HG03095 (cell line): ENCODE results near the gene ADD1.
A peak's percentile ranks its signal among the peaks of the same experiment; 100 is the strongest.

Experiments used
- ATAC-seq: cut with Tn5 transposase; IDR thresholded peaks from one replicate; pipeline ENCODE4 v1.9.1; 2021; ENCODE audit warnings: moderate library complexity; ENCODE audit not compliant: unreplicated experiment

Gene ADD1

DNA sequence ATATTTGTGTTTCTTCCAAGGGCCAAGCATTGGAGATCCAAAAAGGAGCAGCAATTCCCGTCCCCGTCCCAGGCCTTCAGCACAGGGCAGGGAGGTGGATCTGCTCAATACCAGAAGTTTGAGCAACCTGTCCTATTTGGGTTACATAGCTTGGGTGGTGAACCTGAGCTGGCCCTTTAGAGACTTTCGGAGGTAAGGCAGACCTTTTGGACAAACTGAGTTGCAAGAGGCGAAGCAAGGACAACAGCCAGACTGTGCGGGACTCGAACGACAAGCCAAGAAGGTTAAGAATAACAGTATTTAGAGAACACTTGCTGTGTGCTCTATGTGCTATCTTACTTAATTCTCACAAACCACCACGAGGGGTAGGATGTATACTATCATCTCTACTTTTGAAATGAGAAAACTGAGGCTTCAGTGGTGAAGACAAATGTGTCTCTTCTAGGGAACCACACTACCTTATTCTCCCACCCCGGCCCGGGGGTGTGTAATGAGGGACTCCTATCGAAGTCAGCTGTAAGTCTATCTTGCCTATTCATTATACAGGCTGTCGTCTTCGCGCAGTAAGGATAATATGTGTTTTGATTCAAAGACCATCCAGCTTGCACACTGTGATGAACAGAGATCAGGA lies 118.3 kb downstream of the ADD1 start:
- no peak for ATAC-seq

DNA sequence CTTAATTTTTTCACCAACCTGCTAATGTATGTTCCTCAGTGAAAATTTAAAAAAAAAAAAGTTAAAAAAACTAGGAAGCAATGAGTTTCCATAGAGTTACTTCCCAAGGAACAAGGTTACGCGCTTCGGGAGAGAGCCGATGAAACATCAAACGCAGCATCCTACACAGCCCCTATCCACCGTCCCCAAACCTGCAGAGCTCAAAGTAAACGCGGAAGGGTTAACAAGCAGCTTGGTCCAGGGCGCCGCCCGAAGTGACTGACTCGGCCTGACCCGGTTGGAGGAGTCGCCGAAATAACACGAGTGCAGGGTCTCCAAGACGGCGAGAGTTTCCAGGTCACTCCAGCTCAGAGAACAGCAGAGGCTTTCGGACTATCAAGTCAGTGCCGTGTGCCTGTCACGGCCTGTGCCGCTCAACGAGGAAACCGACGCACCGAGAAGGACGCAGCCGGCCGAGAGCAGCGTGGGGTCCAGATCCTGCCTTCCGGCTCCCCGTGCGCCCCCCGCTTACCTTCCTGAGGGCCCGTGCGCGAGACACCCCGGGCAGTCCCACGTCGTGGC lies 119.0 kb downstream of the ADD1 start:
- ATAC-seq, result peak; percentile 27

DNA sequence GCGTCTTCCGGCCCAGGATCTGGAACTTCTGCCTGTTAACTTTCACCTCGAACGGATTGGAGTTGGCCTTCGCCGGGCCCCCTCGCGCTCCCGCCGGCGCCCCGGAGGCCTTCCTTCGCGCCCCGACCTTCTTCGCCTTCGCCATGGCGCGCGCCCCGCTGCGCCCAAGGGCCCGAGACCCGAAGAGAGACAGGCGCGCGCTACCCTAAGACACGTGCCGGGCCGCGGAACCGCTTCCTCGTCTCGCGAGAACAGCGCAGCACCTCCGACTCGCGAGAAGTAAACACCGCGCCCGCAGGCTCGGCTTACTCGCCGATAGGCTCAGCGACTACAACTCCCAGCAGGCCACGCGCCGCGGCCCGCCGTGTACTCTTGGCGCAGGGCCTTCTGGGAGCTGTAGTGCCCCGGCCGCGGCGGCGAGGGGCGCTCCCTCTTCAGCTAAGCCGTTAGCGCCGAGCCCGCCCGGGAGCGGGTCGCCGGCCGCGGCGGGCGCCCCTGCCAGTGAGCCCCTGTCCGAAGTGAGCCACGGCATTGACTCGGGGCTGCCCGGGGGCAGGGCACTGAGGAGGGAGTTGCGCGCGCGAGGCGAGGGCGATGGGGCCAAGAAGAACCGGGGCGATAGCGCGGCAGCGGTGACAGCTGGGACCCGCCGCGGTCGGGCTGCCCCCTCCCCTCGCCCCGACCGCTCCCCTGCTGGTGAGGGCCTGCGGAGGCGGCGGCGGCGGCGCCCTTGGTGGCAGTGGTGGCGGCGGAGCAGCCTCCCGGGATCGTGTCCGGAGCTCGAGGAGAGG lies 119.7 kb downstream of the ADD1 start, which contains the start of the genes GRK4 and NOP14:
Gene GRK4, plus strand, starts transcription at position 397 of the 791 bp plus-strand sequence. CDS start 500 bp downstream, outside the sequence.
Gene NOP14, minus strand, starts transcription at position 232 of the 791 bp plus-strand sequence. Its CDS starts 87 bp downstream, at position 145.
- peak; percentile 85 for ATAC-seq

DNA sequence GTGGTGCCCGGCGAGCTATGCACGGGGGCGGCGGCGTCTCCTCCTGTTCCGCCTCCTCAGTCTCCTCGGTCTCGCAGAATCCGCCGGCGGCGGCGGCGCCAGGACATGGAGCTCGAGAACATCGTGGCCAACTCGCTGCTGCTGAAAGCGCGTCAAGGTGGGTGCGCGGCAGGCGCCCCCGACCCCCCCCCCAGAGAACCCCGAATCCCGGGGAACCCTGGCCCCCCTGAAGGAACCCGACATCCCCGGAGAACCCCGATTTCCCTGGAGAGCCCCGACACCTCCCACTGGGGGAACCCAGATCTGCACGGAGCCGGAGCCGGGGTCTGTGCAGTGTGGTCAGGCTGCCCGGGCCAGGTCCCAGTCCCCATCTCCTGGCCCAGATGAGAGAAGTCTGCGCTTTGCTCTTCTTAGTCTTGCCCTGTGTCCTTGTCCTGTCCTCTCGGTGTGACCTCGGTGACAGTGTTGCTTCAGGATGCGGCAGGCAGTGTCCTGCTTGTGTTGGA lies 120.4 kb downstream of the ADD1 start:
- ATAC-seq, result peak; percentile 21

DNA sequence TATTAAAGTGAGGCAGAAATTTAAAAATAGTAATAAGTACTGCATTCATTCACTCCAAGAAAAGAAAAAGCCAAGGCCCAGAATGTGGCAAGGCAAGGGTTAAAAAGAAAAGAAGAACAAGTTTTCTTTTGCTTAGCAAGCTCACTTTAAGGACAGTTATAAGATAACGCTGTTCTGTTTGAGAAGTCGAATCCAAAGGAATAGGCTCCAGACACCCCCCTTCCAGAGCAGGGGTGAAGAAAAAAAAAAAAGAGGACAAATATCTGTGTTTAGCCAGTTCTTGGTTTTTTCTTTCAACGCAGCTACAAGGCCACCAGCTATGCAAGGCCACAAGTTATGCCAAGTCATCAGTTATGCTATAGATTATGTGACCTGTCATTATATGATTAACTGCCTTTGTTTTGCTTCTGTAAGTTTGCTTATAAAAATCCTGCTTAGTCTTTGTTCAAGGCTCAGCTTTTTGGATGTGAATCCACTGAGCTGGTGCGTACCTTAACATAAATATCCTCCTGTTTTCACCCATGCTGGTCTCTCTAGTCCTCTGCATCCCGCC lies 121.1 kb downstream of the ADD1 start:
- no peak for ATAC-seq

DNA sequence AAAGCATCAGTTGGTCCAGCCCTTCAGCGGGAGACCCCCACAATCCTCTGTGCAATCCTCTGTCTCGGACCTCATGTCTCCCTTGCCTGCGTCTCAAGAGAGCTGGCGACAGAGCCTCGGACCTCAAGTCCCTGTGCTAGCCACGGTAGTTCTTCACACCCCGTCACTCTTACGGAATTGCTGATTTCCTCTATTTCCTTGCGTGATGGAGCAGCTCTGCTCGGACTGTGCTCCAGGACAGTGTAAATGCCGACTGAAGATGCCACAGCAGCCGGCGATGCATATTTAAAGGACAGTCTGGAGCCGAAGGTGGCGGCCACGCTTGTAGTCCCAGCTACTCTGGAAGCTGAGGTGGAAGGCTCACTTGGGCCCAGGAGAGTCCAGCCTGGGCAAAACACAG lies 121.6 kb downstream of the ADD1 start:
- no peak for ATAC-seq

DNA sequence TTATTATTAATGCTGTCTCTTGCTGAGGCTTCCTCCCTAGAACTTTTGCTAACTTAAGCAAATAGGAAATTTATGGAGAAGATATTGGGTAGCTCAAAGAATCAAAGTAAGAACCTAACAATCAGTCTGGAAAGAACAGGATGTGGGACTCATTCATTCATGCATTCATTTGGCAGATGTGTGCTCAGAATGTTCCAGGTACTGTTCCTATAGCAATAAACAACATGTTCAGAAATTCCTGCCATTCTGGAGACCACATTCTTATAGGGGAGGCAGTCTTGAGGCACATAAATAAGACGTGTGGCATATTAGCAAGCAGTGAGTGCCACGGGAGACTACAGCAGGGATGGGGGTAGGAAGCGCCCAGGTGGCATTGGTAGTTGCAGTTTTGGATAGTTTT lies 124.7 kb downstream of the ADD1 start:
- no peak for ATAC-seq

DNA sequence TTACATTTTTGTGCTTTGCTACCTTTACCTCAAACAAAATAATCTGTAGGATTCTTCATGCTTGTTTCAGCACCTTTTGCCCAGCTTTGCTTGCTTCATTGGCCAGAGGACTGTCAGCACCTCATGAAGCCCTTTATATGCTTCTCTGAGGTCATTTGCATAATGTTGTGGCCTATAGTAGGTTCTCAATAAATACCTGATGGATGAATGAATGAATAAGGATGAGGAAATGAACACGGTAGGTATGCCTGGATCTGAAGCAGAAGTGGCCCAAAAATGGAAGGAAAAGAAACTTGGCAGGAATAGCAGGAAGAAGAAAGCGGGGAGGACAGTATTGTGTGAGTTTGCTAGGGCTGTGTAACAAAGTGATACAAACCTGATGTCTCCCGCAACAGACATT lies 127.6 kb downstream of the ADD1 start:
- no peak for ATAC-seq

DNA sequence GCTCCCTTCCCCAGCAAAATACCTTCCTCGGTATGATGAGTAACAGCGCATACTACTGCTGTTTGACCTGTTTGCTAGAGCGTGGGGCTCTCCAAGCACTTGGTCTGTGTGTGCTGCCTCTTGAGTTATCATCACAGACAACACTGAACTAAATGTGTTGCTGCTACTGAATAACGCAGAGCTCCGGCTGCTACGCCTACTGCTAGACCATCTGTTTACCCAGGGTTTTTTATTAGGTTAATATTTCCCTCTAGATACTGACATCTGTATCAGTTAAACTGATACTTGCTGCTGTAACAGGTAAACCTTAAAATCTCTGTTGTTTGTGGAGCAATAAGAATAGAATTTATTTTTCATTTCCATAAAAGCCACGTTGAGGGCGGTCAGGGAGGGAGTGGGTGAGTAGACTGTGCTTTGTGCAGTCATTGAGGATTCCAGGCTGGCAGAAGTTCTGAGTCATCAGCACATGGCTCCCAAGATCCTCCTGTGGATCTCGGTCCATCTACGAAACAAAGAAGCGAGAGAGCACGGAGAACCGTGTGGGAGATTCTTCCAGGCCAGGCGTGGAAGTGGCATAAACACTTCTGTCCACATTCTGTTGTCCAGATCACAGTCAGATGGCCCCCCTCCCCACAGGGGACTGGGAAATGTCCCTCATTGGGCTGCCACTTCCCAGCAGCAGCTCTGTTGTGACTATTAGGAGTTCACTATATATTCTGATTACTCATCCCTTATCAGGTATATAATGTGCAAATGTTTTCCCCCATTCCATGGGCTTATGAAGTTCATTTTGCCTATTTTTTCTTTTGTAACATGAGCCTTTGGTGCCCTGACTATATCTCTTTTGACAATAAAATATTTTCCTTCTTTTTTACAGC lies 133.8 kb downstream of the ADD1 start:
- no peak for ATAC-seq
